Retina (tissue), 1 donor: ENCODE results near the gene ATP8A1.
A peak's percentile ranks its signal among the peaks of the same experiment; 100 is the strongest.

Source experiments
- DNase-seq: peaks from one replicate; pipeline ENCODE4 v3.0.0-alpha.2; 2016

Gene ATP8A1

GRCh38 chr4:42562016-42562415 lies 94.9 kb downstream of the ATP8A1 start:
- DNase-seq, result no peak

GRCh38 chr4:42561031-42561430 lies 95.9 kb downstream of the ATP8A1 start:
- no peak for DNase-seq

- DNase-seq, result no peak
Observed at GRCh38 chr4:42560467-42560861, 96.4 kb downstream of the ATP8A1 start.

- DNase-seq, result no peak
Observed at GRCh38 chr4:42558156-42558555, 98.7 kb downstream of the ATP8A1 start.

GRCh38 chr4:42555828-42556227 lies 101.1 kb downstream of the ATP8A1 start:
- DNase-seq, result no peak

GRCh38 chr4:42554072-42554471 lies 102.8 kb downstream of the ATP8A1 start:
- no peak for DNase-seq

- DNase-seq, result no peak
Observed at GRCh38 chr4:42549896-42550295, 107.0 kb downstream of the ATP8A1 start.

GRCh38 chr4:42547805-42548204 lies 109.1 kb downstream of the ATP8A1 start:
- no peak for DNase-seq

- no peak for DNase-seq
Observed at GRCh38 chr4:42543762-42544161, 113.1 kb downstream of the ATP8A1 start.

GRCh38 chr4:42543126-42543525 lies 113.8 kb downstream of the ATP8A1 start:
- DNase-seq, result no peak

GRCh38 chr4:42541647-42542046 lies 115.3 kb downstream of the ATP8A1 start:
- DNase-seq, result no peak

GRCh38 chr4:42533042-42533441 lies 123.9 kb downstream of the ATP8A1 start:
- no peak for DNase-seq

GRCh38 chr4:42531341-42532030 lies 125.4 kb downstream of the ATP8A1 start:
- no peak for DNase-seq

- no peak for DNase-seq
Observed at GRCh38 chr4:42523066-42523718, 133.7 kb downstream of the ATP8A1 start.

- DNase-seq, result peak; percentile 39
Observed at GRCh38 chr4:42519803-42520417, 137.0 kb downstream of the ATP8A1 start.

- no peak for DNase-seq
Observed at GRCh38 chr4:42515156-42515884, 141.6 kb downstream of the ATP8A1 start.

GRCh38 chr4:42513748-42514492 lies 143.0 kb downstream of the ATP8A1 start:
- DNase-seq, result no peak

- no peak for DNase-seq
Observed at GRCh38 chr4:42512226-42512625, 144.7 kb downstream of the ATP8A1 start.

GRCh38 chr4:42510225-42510624 lies 146.7 kb downstream of the ATP8A1 start:
- no peak for DNase-seq

GRCh38 chr4:42501624-42502401 lies 155.1 kb downstream of the ATP8A1 start:
- peak; percentile 33 for DNase-seq

GRCh38 chr4:42498040-42498439 lies 158.9 kb downstream of the ATP8A1 start:
- DNase-seq, result no peak
